HEK293 (cell line): ENCODE measurements around the gene MRPL41.

ENCODE experiments used
- CTCF ChIP-seq: fragments of 450-650 bp; formaldehyde crosslinking; IDR thresholded peaks from 2 replicates; pipeline ENCODE4 v1.5.1; 2016; ENCODE audit warnings: missing biosample characterization, missing genetic modification characterization
- PRDM1 ChIP-seq: fragments of 450-650 bp; formaldehyde crosslinking; IDR thresholded peaks from 2 replicates; pipeline ENCODE4; 2016; ENCODE audit warnings: missing biosample characterization, missing genetic modification characterization
- ZBTB26 ChIP-seq: fragments of 450-650 bp; formaldehyde crosslinking; optimal IDR thresholded peaks from 2 replicates; pipeline ENCODE3; 2016; ENCODE audit warnings: missing biosample characterization, mild to moderate bottlenecking, missing genetic modification characterization
- ZNF280C ChIP-seq: fragments of 450-650 bp; formaldehyde crosslinking; IDR thresholded peaks from 2 replicates; pipeline ENCODE4 v1.5.1; 2016; ENCODE audit warnings: missing biosample characterization, missing genetic modification characterization
- ZNF518A ChIP-seq: fragments of 450-650 bp; formaldehyde crosslinking; conservative IDR thresholded peaks from 2 replicates; pipeline ENCODE4 v1.5.1; 2016; ENCODE audit warnings: low read depth, missing biosample characterization, missing genetic modification characterization

- TF ChIP-seq ZNF518A (no peak), ZBTB26 (tag by site-specific recombination) (no peak), CTCF (no peak), PRDM1 (tag by site-specific recombination) (no peak), ZNF280C (no peak)
These were observed 7.4 kb upstream of the MRPL41 start for GRCh38 chr9:137544176-137544760.
